HepG2 (cell line): ENCODE data around the gene MTCL1. TPM values are rescaled to one million over a fixed set of nuclear protein-coding genes. Genes with fewer than 3 reads are reported as not detected.

Experiments used
- ATAC-seq: fragments of 200-7000 bp; cut with Tn5 transposase; 3 replicates; pipeline ENCODE4 v1.9.1; 2020; ENCODE audit warnings: mild to moderate bottlenecking, moderate library complexity
- BruUV-seq: library from RNA; stranded (reverse); fragments of 400-500 nt; replicated peaks from 2 replicates; lab custom pipeline; 2021; lab: Mats Ljungman, UMichigan
- CTCF ChIA-PET: fragments of 300-600 bp; formaldehyde crosslinking; extraction: SDS; loops from one replicate; lab custom pipeline; 2021; ENCODE audit warnings: low total read pairs, inconsistent platforms, low intra/inter-chr PET ratio; lab: Yijun Ruan, JAX
- POLR2A ChIA-PET: fragments of 350-600 bp; sonication (Branson Sonifier 250); formaldehyde crosslinking; loops from one replicate; lab custom pipeline; 2020; ENCODE audit warnings: antibody characterized with exemption, inconsistent platforms; lab: Yijun Ruan, JAX
- DNase-seq: peaks from one replicate; pipeline ENCODE4 v3.0.0-alpha.2; 2015; ENCODE audit warnings: low spot score
- FAIRE-seq: peaks from 3 replicates; lab custom pipeline; 2011; peaks lifted over from hg19 to GRCh38; lab: Jason Lieb, UNC
- H2AFZ ChIP-seq: one replicate; pipeline ENCODE4 v1.6.1; 2011; ENCODE audit warnings: low read length, inconsistent platforms
- H3K27ac ChIP-seq: fragments of 300-600 bp; 3 replicates; pipeline ENCODE4 v1.8.0; 2011; ENCODE audit warnings: mixed run types, mild to moderate bottlenecking, mixed read lengths, low read length, inconsistent platforms; ENCODE audit not compliant: insufficient read depth; ENCODE audit errors: extremely low read length
- H3K27me3 ChIP-seq, 2 experiments: fragments of 200-600 bp in 1 of 2; 2 replicates in 1 of 2; 3 replicates in 1 of 2; pipeline versions ENCODE4 v1.6.0 to v1.8.0; 2011; ENCODE audit warnings: low read length in 2 of 2, mild to moderate bottlenecking in 2 of 2, moderate library complexity in 2 of 2, inconsistent platforms in 1 of 2; ENCODE audit not compliant: insufficient read depth in 2 of 2, control insufficient read depth in 1 of 2
- H3K36me3 ChIP-seq, 2 experiments: fragments of 200-600 bp in 1 of 2; replicated peaks in 1 of 2; 2 replicates in 1 of 2; 3 replicates in 1 of 2; pipeline versions ENCODE4 v1.5.1 to v1.8.0; 2011; ENCODE audit warnings: low read length in 2 of 2, inconsistent platforms in 1 of 2; ENCODE audit not compliant: insufficient read depth in 2 of 2, control insufficient read depth in 1 of 2
- H3K4me1 ChIP-seq: 2 replicates; pipeline ENCODE4 v1.5.1; 2012; ENCODE audit warnings: low read length, inconsistent platforms; ENCODE audit not compliant: insufficient read depth
- H3K4me2 ChIP-seq: 2 replicates; pipeline ENCODE4 v1.6.0; 2011; ENCODE audit warnings: low read depth, low read length, inconsistent platforms
- H3K4me3 ChIP-seq, 3 experiments: fragments of 200-600 bp in 1 of 3; sonication (generic), shearing (Covaris generic) in 1 of 3; replicated peaks in 1 of 3; 2 replicates each; pipeline ENCODE4 v1.5.1; 2011 to 2016; ENCODE audit warnings: low read length in 3 of 3, inconsistent platforms in 2 of 3, low read depth in 2 of 3, mild to moderate bottlenecking in 2 of 3, control low read depth in 1 of 3, mixed read lengths in 1 of 3; ENCODE audit not compliant: insufficient read depth in 1 of 3
- H3K79me2 ChIP-seq: one replicate; pipeline ENCODE4 v1.6.1; 2011; ENCODE audit warnings: low read length, inconsistent platforms; ENCODE audit not compliant: insufficient read depth
- H3K9ac ChIP-seq: 2 replicates; pipeline ENCODE4 v1.6.0; 2011; ENCODE audit warnings: mild to moderate bottlenecking, low read depth, low read length, inconsistent platforms; ENCODE audit not compliant: insufficient read depth
- H3K9me3 ChIP-seq: 2 replicates; pipeline ENCODE4 v1.5.1; 2012; ENCODE audit warnings: mild to moderate bottlenecking, low read length
- H4K20me1 ChIP-seq: 2 replicates; pipeline ENCODE4 v1.6.0; 2011; ENCODE audit warnings: inconsistent platforms, mild to moderate bottlenecking, low read length, moderate library complexity; ENCODE audit not compliant: insufficient read depth
- DNMT3B ChIP-seq: conservative IDR thresholded peaks from 2 replicates; pipeline ENCODE4 v1.6.1; 2016; ENCODE audit warnings: missing biosample characterization, control low read depth
- IKZF4 ChIP-seq: sonication (generic); formaldehyde crosslinking; IDR thresholded peaks from 2 replicates; pipeline ENCODE4 v1.5.1; 2020; ENCODE audit warnings: borderline replicate concordance, mild to moderate bottlenecking, low read depth, missing genetic modification reagents; ENCODE audit errors: not compliant biosample characterization
- IRF9 ChIP-seq: sonication (generic); formaldehyde crosslinking; IDR thresholded peaks from 2 replicates; pipeline ENCODE4 v1.8.0; 2022; ENCODE audit warnings: missing genetic modification reagents, mild to moderate bottlenecking, borderline replicate concordance
- JUNB ChIP-seq: sonication (generic); formaldehyde crosslinking; IDR thresholded peaks from 2 replicates; pipeline ENCODE4 v1.8.0; 2022; ENCODE audit warnings: missing genetic modification reagents, mild to moderate bottlenecking, borderline replicate concordance
- MXD4 ChIP-seq: IDR thresholded peaks from 2 replicates; pipeline ENCODE4 v1.6.1; 2016; ENCODE audit warnings: mild to moderate bottlenecking, missing biosample characterization, missing genetic modification reagents
- SALL1 ChIP-seq: sonication (generic); formaldehyde crosslinking; IDR thresholded peaks from 2 replicates; pipeline ENCODE4 v1.8.0; 2022; ENCODE audit warnings: mild to moderate bottlenecking, missing genetic modification reagents
- ZBTB7A ChIP-seq: sonication (generic); formaldehyde crosslinking; IDR thresholded peaks from 2 replicates; pipeline ENCODE4 v1.8.0; 2022; ENCODE audit warnings: mild to moderate bottlenecking, missing genetic modification reagents
- ZKSCAN1 ChIP-seq: fragments of 150-350 bp; IDR thresholded peaks from 2 replicates; pipeline ENCODE4 v1.6.1; 2014; ENCODE audit warnings: low read length
- ZMYM4 ChIP-seq: sonication (generic); formaldehyde crosslinking; IDR thresholded peaks from 2 replicates; pipeline ENCODE4 v1.8.1; 2023; ENCODE audit warnings: mild to moderate bottlenecking, missing genetic modification reagents
- ZNF124 ChIP-seq: sonication (generic); formaldehyde crosslinking; IDR thresholded peaks from 2 replicates; pipeline ENCODE4 v1.4.0; 2020; ENCODE audit warnings: missing genetic modification reagents
- ZNF20 ChIP-seq: sonication (generic); formaldehyde crosslinking; IDR thresholded peaks from 2 replicates; pipeline ENCODE4 v1.4.0; 2020; ENCODE audit warnings: mild to moderate bottlenecking, moderate library complexity, missing genetic modification reagents
- ZNF414 ChIP-seq: sonication (generic); formaldehyde crosslinking; IDR thresholded peaks from 2 replicates; pipeline ENCODE4 v1.5.0; 2020; ENCODE audit warnings: missing genetic modification reagents
- ZNF547 ChIP-seq: sonication (generic); formaldehyde crosslinking; IDR thresholded peaks from 2 replicates; pipeline ENCODE4 v1.5.1; 2020; ENCODE audit warnings: mild to moderate bottlenecking, missing genetic modification reagents
- ZNF713 ChIP-seq: sonication (generic); formaldehyde crosslinking; IDR thresholded peaks from 2 replicates; pipeline ENCODE4 v1.4.0; 2020; ENCODE audit warnings: mild to moderate bottlenecking, missing genetic modification reagents
- ZNF740 ChIP-seq: sonication (generic); formaldehyde crosslinking; IDR thresholded peaks from 2 replicates; pipeline ENCODE4 v1.4.0; 2020; ENCODE audit warnings: missing genetic modification reagents
- WGBS: methylation state at CpG from one replicate; pipeline ENCODE4 v1.1.6; 2017; ENCODE audit warnings: low lambda C conversion rate; 5-methylcytosine and 5-hydroxymethylcytosine counted together
- in situ Hi-C: cut with HindIII; loops from 2 replicates; pipeline ENCODE4 v1.10.0; 2017; ENCODE audit warnings: low pct_unique_long_range_greater_than_20kb; ENCODE audit not compliant: extremely low pct_ligation_motif_present
- intact Hi-C: fragments of 100-400 bp; cut with micrococcal nuclease; formaldehyde crosslinking; loops from one replicate; pipeline ENCODE4 v1.10.0; 2022; ENCODE audit not compliant: unreplicated experiment
- polyA plus RNA-seq, 8 experiments: library from polyadenylated mRNA; depleted of rRNA in 3 of 8; stranded (reverse) in 7 of 8; unstranded in 1 of 8; fragments of >200 nt; fragmentation: Illumina TruSeq in 4 of 8; extraction: Trizol in 4 of 8; gene quantifications; 2 replicates each; pipeline versions ENCODE4 v1.2.1 to v1.2.3, GENCODE V29; 2011 to 2016; ENCODE audit warnings: low read depth in 4 of 8, missing spikeins in 1 of 8, mixed read lengths in 1 of 8; ENCODE audit not compliant: insufficient read depth in 1 of 8
- total RNA-seq, 5 experiments: library from RNA; depleted of rRNA; stranded (reverse); fragments of >200 nt; fragmentation: Illumina TruSeq; extraction: Trizol; gene quantifications; 2 replicates each; pipeline ENCODE4 v1.2.3, GENCODE V29; 2016; ENCODE audit warnings: low read depth in 1 of 5

The MTCL1 gene
- total and polyA plus RNA-seq, 2 of the 13 experiments (the other 11 are each of a cell fraction or from before 2014, with no cell fraction given), result 3.1 to 3.2 TPM

- TF ChIP-seq ZNF414, result no peak
- TF ChIP-seq JUNB (CRISPR knock-in tag), result no peak
- TF ChIP-seq IRF9, result no peak
- no peak for TF ChIP-seq ZKSCAN1
- no peak for TF ChIP-seq SALL1 (CRISPR knock-in tag)
- TF ChIP-seq MXD4 (CRISPR knock-in tag), result no peak
Observed at GRCh38 chr18:8826514-8826913, 121.2 kb downstream of the MTCL1 start (continued).

- in situ Hi-C loops (no loop called here), intact Hi-C loops (no loop called here)
- Histone ChIP-seq H3K4me2 (no peak overlapping the region), H2AFZ (no peak overlapping the region), H3K4me1 (no peaks in the 10 kb centered on the region), H3K27me3 (no peaks in the 10 kb centered on the region), H3K9ac (no peak overlapping the region), H3K4me3 (no peak overlapping the region), H4K20me1 (no peaks in the 10 kb centered on the region), H3K36me3 (no peaks in the 10 kb centered on the region), H3K27ac (no peak overlapping the region), H3K9me3 (no peaks in the 10 kb centered on the region), H3K79me2 (no peaks in the 10 kb centered on the region)
- DNase-seq (no peak), FAIRE-seq (no peak), ATAC-seq (no peak)
- CTCF ChIA-PET, result no interaction called here
- no TSS peak for BruUV-seq
- POLR2A ChIA-PET, result no interaction called here
- WGBS, result 85% methylated on average over 6 of the region's 12 CpGs
- TF ChIP-seq ZNF124 (no peak), ZNF740 (CRISPR knock-in tag) (no peak), ZMYM4 (CRISPR knock-in tag) (no peak), IKZF4 (CRISPR knock-in tag) (no peak), ZBTB7A (CRISPR knock-in tag) (no peak), ZNF547 (no peak), DNMT3B (no peak), ZNF20 (CRISPR knock-in tag) (no peak), ZNF713 (CRISPR knock-in tag) (no peak)
Observed at GRCh38 chr18:8826971-8827370, 121.6 kb downstream of the MTCL1 start.
